ENCODE measurements around the gene TFAM.

TFAM gene

DNA sequence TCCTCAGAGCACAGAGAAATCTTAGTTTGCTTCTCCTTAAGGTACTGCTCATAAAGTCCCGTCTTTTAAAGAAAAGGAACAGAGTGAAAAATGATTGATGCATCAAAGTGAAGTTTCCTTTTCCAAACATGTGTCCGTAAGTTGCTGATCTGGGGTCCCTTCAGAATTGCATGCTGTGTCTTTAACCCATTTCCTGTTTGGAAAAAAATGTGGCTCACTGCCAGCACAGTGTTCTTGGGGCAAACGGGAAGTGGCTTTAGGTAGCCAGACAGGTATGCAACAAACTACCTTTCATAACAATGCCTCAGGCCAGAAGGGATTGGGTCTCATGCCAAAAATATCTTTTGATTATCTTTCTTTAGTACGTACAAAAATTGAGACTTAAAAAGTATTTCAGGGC is 50.9 kb downstream of the TFAM start:
- DNase-seq, result no peak

DNA sequence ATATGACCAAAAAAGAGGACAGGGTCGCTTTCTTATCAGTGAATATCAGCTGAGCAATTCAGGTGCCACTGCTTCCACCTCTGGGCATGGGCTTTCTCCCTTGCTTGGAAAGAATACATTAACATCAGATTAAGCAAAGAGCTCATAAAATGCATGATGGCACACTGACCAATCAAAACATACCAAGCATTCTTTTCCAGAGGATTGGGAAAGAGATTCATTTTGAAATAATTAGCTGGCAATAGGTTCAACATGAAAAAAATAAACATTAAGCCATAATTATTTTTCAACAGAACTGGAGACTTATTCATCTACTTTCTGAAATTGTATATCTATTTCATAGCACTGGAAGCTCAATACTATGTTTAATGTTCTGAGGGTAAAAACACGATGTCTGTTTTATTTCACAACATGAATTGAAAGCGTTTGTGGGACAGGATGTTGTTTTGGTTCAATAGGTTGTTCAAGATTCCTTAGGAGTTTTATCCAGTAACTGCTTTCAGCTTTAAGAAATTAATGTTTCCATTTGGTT is 53.2 kb downstream of the TFAM start:
- no peak for DNase-seq

DNA sequence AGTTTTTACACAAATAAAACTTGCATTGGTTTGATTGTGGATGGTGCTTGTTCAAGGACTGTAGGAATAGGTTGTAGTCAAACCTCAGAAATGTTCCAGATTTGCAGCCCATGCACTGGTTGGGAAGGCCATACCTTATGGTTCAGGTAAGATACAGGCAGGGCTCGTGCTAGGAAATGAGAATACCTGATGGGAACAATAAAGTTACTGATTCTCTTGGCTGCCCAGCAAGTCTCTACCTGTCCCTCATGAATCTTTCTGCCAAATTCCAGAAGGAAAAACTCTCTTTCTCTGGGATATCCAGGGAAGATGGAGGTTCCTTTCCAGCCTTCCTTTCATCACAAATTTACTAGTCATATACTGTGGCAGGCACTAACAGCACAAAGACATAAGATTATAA is 53.8 kb downstream of the TFAM start:
- DNase-seq, result no peak

- no peak for DNase-seq
Measured at GRCh38 chr10:58439632-58440364, 54.6 kb downstream of the TFAM start.

- no peak for DNase-seq
Measured at GRCh38 chr10:58440484-58440883, 55.3 kb downstream of the TFAM start.

GRCh38 chr10:58444321-58444720 is 59.1 kb downstream of the TFAM start:
- no peak for DNase-seq

GRCh38 chr10:58444876-58445275 is 59.7 kb downstream of the TFAM start:
- DNase-seq, result no peak

DNA sequence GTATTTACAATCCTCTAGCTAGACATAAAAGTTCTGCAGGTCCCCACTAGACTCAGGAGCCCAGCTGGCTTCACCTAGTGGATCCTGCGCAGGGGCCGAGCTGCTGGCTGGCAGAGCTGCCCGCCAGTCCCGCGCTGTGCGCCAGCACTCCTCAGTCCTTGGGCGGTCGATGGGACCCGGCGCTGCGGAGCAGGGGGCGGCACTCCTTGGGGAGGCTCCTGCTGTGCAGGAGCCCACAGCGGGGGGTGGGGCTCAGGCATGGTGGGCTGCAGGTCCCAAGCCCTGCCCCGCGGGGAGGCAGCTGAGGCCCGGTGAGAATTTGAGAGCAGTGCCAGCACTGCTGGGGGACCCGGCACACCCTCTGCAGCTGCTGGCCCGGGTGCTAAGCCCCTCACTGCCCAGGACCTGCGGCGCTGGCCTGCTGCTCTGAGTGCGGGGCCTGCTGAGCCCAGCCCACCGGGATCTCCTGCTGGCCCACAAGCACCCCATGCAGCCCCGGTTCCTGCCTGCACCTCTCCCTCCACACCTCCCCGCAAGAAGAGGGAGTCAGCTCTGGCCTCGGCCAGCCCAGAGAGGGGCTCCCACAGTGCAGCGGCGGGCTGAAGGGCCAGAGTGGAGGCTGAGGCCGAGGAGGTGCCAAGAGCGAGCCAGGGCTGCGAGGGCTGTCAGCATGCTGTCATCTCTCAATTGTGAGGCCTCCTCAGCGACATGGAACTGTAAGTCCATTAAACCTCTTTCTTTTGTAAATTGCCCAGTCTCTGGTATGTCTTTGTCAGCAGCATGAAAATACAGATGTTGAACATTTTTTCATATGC is 63.1 kb downstream of the TFAM start:
- DNase-seq, result no peak

Measured in activated naive CD4-positive, alpha-beta T cell treated with Interleukin-2 at 50 U/mL for 16 hours (primary cell).